IMR-90 (cell line): Measurements from ENCODE around the gene MPPED1.

Experiments used
- BHLHE40 ChIP-seq: fragments of 150-350 bp; IDR thresholded peaks from 2 replicates; pipeline ENCODE4 v1.6.1; 2016; ENCODE audit warnings: mild to moderate bottlenecking, low read depth, low read length
- CEBPB ChIP-seq: IDR thresholded peaks from 2 replicates; pipeline ENCODE4 v1.6.1; 2012; ENCODE audit warnings: low read depth, low read length, improper control_type of control experiment
- CHD1 ChIP-seq: IDR thresholded peaks from 2 replicates; pipeline ENCODE4 v1.6.1; 2012; ENCODE audit warnings: low read depth, low read length, improper control_type of control experiment
- MAFK ChIP-seq: IDR thresholded peaks from 2 replicates; pipeline ENCODE4 v1.6.1; 2012; ENCODE audit warnings: low read depth, low read length, improper control_type of control experiment
- MAZ ChIP-seq: IDR thresholded peaks from 2 replicates; pipeline ENCODE4 v1.6.1; 2012; ENCODE audit warnings: low read depth, mild to moderate bottlenecking, low read length, improper control_type of control experiment, moderate library complexity, borderline replicate concordance
- MXI1 ChIP-seq: IDR thresholded peaks from 2 replicates; pipeline ENCODE4 v1.6.1; 2012; ENCODE audit warnings: low read depth, mild to moderate bottlenecking, low read length, moderate library complexity, borderline replicate concordance
- POLR2A ChIP-seq: IDR thresholded peaks from 2 replicates; pipeline ENCODE4 v1.6.1; 2012; ENCODE audit warnings: mild to moderate bottlenecking, low read depth, low read length
- RAD21 ChIP-seq: IDR thresholded peaks from 2 replicates; pipeline ENCODE4 v1.6.1; 2012; ENCODE audit warnings: low read length, improper control_type of control experiment
- RFX5 ChIP-seq: IDR thresholded peaks from 2 replicates; pipeline ENCODE4 v1.8.0; 2012; ENCODE audit warnings: low read depth, mild to moderate bottlenecking, low read length, moderate library complexity
- SMC3 ChIP-seq: fragments of 150-350 bp; IDR thresholded peaks from 2 replicates; pipeline ENCODE4 v1.6.1; 2016; ENCODE audit warnings: low read depth, mild to moderate bottlenecking, antibody characterized with exemption, low read length, moderate library complexity
- TF ChIP-seq, protein P1 (sequence below): conservative IDR thresholded peaks from 2 replicates; pipeline ENCODE4 v1.5.1; 2012; ENCODE audit warnings: mild to moderate bottlenecking, low read depth, low read length, improper control_type of control experiment

DNA sequence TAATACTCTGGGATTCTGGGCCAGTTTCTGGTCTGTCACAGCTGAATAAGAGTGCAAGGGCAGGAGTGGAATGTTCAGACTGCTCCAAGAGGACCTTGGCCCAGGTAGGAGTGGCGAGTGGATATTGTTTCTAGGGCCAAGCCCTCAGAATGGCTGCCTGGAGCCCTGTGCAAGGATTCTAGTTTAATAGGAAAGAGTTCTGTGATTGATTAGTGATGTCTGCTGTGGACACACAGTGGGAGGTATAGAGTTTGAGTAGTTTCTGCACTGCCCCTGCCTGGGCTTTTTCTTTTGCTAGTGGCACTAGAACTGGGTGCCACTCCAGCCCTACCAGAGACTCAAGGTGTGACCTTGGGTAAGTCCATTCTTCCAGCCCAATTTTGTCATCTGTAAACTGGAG lies 9.7 kb upstream of the MPPED1 start:
- TF ChIP-seq, protein P1, sequence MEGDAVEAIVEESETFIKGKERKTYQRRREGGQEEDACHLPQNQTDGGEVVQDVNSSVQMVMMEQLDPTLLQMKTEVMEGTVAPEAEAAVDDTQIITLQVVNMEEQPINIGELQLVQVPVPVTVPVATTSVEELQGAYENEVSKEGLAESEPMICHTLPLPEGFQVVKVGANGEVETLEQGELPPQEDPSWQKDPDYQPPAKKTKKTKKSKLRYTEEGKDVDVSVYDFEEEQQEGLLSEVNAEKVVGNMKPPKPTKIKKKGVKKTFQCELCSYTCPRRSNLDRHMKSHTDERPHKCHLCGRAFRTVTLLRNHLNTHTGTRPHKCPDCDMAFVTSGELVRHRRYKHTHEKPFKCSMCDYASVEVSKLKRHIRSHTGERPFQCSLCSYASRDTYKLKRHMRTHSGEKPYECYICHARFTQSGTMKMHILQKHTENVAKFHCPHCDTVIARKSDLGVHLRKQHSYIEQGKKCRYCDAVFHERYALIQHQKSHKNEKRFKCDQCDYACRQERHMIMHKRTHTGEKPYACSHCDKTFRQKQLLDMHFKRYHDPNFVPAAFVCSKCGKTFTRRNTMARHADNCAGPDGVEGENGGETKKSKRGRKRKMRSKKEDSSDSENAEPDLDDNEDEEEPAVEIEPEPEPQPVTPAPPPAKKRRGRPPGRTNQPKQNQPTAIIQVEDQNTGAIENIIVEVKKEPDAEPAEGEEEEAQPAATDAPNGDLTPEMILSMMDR: no peak
- TF ChIP-seq POLR2A (no peak), SMC3 (no peak), MXI1 (no peak), RAD21 (no peak), MAFK (no peak), BHLHE40 (no peak), RFX5 (no peak), MAZ (no peak), CHD1 (no peak), CEBPB (no peak)
